Natural killer cell (primary cell): ENCODE measurements around the gene MAP3K4. TPM values are rescaled to one million over a fixed set of nuclear protein-coding genes. Genes with fewer than 3 reads are reported as not detected.
A peak's percentile ranks its signal among the peaks of the same experiment; 100 is the strongest.

Source experiments
- ATAC-seq, 3 donors: fragments of 150-1000 bp in 2 of 3; fragments of 200-7000 bp in 1 of 3; cut with Tn5 transposase; 1 replicate in 1 of 3; 2 replicates in 2 of 3; pipeline ENCODE4 v1.10.0; 2021; ENCODE audit warnings: mild to moderate bottlenecking in 2 of 3, moderate library complexity in 2 of 3
- DNase-seq, 2 donors: peaks; one replicate each; pipeline versions ENCODE4 v3.0.0 to v3.0.0-alpha.2; 2013 to 2021; ENCODE audit warnings: mixed read lengths in 1 of 2
- H3K27ac ChIP-seq: one replicate; pipeline ENCODE4 v1.5.1; 2013; ENCODE audit warnings: mild to moderate bottlenecking, low read length
- H3K27me3 ChIP-seq: one replicate; pipeline ENCODE4 v1.6.1; 2013; ENCODE audit warnings: low read length; ENCODE audit not compliant: control insufficient read depth, insufficient read depth
- H3K36me3 ChIP-seq: one replicate; pipeline ENCODE4 v1.6.1; 2013; ENCODE audit warnings: low read length; ENCODE audit not compliant: control insufficient read depth, insufficient read depth
- H3K4me1 ChIP-seq: one replicate; pipeline ENCODE4 v1.6.1; 2013; ENCODE audit warnings: low read length; ENCODE audit not compliant: control insufficient read depth, insufficient read depth
- H3K4me3 ChIP-seq: one replicate; pipeline ENCODE4 v1.5.1; 2013; ENCODE audit warnings: low read length
- H3K9me3 ChIP-seq: one replicate; pipeline ENCODE4 v1.6.1; 2013; ENCODE audit warnings: low read length; ENCODE audit not compliant: control insufficient read depth, insufficient read depth
- H3K27ac Mint-ChIP-seq, 2 donors: one replicate each; pipeline ENCODE4 v1.8.0; 2022; ENCODE audit warnings: mild to moderate bottlenecking in 2 of 2, mixed read lengths in 2 of 2, moderate library complexity in 1 of 2
- H3K27me3 Mint-ChIP-seq, 2 donors: one replicate each; pipeline ENCODE4 v1.8.0; 2022; ENCODE audit warnings: low read depth in 2 of 2, mixed read lengths in 2 of 2
- H3K36me3 Mint-ChIP-seq: one replicate; pipeline ENCODE4 v1.8.0; 2022; ENCODE audit warnings: mixed read lengths
- H3K4me1 Mint-ChIP-seq, 2 donors: one replicate each; pipeline ENCODE4 v1.8.0; 2022; ENCODE audit warnings: mixed read lengths in 2 of 2
- H3K4me3 Mint-ChIP-seq: one replicate; pipeline ENCODE4 v1.8.0; 2022; ENCODE audit warnings: mild to moderate bottlenecking, moderate library complexity, mixed read lengths
- H3K9me3 Mint-ChIP-seq, 2 donors: one replicate each; pipeline ENCODE4 v1.8.0; 2022; ENCODE audit warnings: mixed read lengths in 2 of 2
- WGBS: methylation state at CpG from one replicate; pipeline ENCODE4 v1.1.7; 2013; ENCODE audit warnings: missing lambda C conversion rate; ENCODE audit not compliant: insufficient coverage; 5-methylcytosine and 5-hydroxymethylcytosine counted together
- intact Hi-C: fragments of 100-400 bp; cut with micrococcal nuclease; formaldehyde crosslinking; loops from one replicate; pipeline ENCODE4 v1.14.2; 2022
- total RNA-seq, 4 donors: library from RNA; stranded (reverse); fragments of 120-200 nt in 1 of 4; gene quantifications; one replicate each; pipeline versions ENCODE4 v1.2.3 to v1.2.4, GENCODE V29; 2013 to 2022
- TF ChIP-seq, protein P1 (sequence below): fragments of 200-600 bp; IDR thresholded peaks from one replicate; pipeline ENCODE4 v1.8.0; 2022; ENCODE audit warnings: antibody characterized with exemption

MAP3K4 gene
- total RNA-seq, 3 donors from 2014 or later (not counting 1 experiment from before 2014, with no cell fraction given), result 46.5 to 79.9 (median 67.0) TPM

DNA sequence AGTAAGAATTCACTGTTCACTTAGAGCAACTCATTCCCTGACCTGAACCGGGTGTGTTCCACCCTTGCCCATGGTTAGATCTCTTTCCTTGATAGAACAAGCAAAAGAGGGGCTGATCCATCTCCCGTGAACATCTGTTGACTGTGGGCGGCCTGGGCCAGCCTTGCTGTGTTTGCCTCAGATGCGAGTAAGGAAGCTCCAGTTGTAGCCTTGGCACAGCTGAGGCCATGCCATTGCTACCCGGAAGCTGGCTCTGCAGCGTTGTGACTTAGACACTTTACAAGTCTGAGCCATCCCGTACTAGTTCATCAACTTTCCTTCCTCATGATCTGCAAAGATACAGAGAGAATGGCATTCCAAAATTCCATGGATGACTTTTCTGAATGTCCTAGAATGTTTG is 139.0 kb downstream of the MAP3K4 start:
- TF ChIP-seq, protein P1, sequence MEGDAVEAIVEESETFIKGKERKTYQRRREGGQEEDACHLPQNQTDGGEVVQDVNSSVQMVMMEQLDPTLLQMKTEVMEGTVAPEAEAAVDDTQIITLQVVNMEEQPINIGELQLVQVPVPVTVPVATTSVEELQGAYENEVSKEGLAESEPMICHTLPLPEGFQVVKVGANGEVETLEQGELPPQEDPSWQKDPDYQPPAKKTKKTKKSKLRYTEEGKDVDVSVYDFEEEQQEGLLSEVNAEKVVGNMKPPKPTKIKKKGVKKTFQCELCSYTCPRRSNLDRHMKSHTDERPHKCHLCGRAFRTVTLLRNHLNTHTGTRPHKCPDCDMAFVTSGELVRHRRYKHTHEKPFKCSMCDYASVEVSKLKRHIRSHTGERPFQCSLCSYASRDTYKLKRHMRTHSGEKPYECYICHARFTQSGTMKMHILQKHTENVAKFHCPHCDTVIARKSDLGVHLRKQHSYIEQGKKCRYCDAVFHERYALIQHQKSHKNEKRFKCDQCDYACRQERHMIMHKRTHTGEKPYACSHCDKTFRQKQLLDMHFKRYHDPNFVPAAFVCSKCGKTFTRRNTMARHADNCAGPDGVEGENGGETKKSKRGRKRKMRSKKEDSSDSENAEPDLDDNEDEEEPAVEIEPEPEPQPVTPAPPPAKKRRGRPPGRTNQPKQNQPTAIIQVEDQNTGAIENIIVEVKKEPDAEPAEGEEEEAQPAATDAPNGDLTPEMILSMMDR, result no peak
- DNase-seq (no peak), ATAC-seq (no peak)
- Mint-ChIP-seq H3K36me3 (peaks cover 8% of the 10 kb centered on the region), H3K4me3 (no peak overlapping the region), H3K4me1 (no peaks in the 10 kb centered on the region), H3K9me3 (no peaks in the 10 kb centered on the region), H3K27me3 (no peaks in the 10 kb centered on the region), H3K27ac (no peak overlapping the region)
- no peak overlapping the region for H3K4me3 ChIP-seq
- H3K9me3 ChIP-seq, result no peaks in the 10 kb centered on the region
- H3K36me3 ChIP-seq, result peaks cover 4% of the 10 kb centered on the region
- intact Hi-C loops, result no loop called here
- H3K27ac ChIP-seq, result no peak overlapping the region
- no peaks in the 10 kb centered on the region for H3K27me3 ChIP-seq
- 95% methylated on average over 7 of the region's 7 CpGs for WGBS
- H3K4me1 ChIP-seq, result peaks cover 5% of the 10 kb centered on the region

DNA sequence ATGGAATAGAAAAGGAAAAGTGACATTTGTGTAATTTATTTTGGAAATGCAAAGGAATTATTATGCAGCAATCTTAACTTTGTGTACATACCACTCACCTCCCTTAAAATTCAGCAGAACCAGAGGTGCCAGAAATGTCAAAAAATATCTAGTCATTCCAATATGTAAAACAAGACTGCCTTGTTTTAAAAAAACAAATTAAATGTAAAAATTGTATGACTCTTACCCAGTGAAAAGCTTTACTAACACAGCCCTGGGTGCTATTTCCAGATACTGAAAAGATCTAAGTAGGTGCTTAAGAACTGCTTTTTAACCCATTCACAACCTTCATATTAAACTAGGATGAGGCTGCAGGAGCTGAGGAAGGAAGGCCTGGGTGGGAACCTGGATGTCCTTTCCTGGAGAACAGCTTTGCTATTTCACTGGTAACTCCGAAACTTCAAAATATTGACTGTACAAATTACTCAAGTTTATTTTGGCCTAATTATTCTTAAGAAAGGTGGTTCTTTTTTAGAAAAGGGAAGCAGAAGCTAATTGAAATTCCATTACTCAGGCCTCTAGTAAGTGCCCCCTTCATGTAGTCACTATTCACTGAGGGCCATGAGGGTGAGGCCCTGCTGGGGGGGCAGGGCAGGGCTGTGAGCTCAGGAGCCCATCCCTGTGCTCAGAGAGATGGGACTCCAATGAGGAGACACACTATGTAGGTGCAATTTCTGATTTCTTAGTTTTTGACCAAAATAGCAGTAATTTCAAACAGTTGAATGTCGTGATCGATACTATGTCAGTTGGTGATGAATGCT is 139.6 kb downstream of the MAP3K4 start:
- no peak for ATAC-seq
- H3K27me3 ChIP-seq, result no peaks in the 10 kb centered on the region
- WGBS, result 98% methylated on average over 2 of the region's 3 CpGs

DNA sequence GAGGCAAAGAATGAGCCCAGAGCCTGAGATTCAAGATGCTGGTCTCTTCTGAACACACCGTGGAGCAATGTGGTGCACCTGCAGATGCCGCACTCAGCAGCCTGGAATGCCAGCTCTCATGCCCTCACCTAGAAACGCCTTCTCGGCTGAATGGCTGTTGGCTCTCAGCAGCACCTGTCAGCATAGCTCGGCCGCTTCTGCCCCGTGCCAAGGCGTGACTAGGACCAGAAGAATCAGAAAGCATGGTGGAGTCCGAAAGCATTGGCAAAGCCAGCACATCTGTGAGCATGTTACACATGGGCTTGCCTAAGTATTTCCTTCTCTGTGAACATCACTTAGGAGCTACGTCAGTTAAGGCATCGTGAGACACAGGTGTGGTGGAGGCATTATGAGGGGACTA is 140.8 kb downstream of the MAP3K4 start:
- no peaks in the 10 kb centered on the region for H3K9me3 ChIP-seq
- no peak overlapping the region for H3K27ac Mint-ChIP-seq
- no peaks in the 10 kb centered on the region for H3K27me3 Mint-ChIP-seq
- WGBS, result 97% methylated on average over 11 of the region's 11 CpGs
- intact Hi-C loops, result no loop called here
- H3K4me1 ChIP-seq, result peaks cover 13% of the 10 kb centered on the region
- TF ChIP-seq, protein P1, result no peak
- no peak overlapping the region for H3K4me3 Mint-ChIP-seq
- peaks cover 6% of the 10 kb centered on the region for H3K36me3 ChIP-seq
- no peaks in the 10 kb centered on the region for H3K9me3 Mint-ChIP-seq
- H3K4me3 ChIP-seq, result no peak overlapping the region
- H3K4me1 Mint-ChIP-seq, result peaks cover 0 to 6% of the 10 kb centered on the region in 2 donors
- no peaks in the 10 kb centered on the region for H3K27me3 ChIP-seq
- ATAC-seq, result no peak
- H3K27ac ChIP-seq, result no peak overlapping the region
- no peaks in the 10 kb centered on the region for H3K36me3 Mint-ChIP-seq
- DNase-seq, result no peak

More for the DNA sequence above, 139.6 kb downstream of the MAP3K4 start:
- peaks cover 1% of the 10 kb centered on the region for H3K36me3 Mint-ChIP-seq
- peaks cover 0 to 4% of the 10 kb centered on the region in 2 donors for H3K4me1 Mint-ChIP-seq
- DNase-seq, result no peak
- TF ChIP-seq, protein P1, result no peak
- no peaks in the 10 kb centered on the region for H3K27me3 Mint-ChIP-seq
- H3K4me3 Mint-ChIP-seq, result no peak overlapping the region
- H3K27ac Mint-ChIP-seq, result peak overlapping the region in 1 of 2 donors; percentile 7
- Histone ChIP-seq H3K36me3 (peaks cover 6% of the 10 kb centered on the region), H3K27ac (no peak overlapping the region), H3K4me3 (no peak overlapping the region), H3K4me1 (peaks cover 10% of the 10 kb centered on the region), H3K9me3 (no peaks in the 10 kb centered on the region)
- H3K9me3 Mint-ChIP-seq, result no peaks in the 10 kb centered on the region
- intact Hi-C loops, result no loop called here
